ENCODE measurements around the gene RAX2.

DNA sequence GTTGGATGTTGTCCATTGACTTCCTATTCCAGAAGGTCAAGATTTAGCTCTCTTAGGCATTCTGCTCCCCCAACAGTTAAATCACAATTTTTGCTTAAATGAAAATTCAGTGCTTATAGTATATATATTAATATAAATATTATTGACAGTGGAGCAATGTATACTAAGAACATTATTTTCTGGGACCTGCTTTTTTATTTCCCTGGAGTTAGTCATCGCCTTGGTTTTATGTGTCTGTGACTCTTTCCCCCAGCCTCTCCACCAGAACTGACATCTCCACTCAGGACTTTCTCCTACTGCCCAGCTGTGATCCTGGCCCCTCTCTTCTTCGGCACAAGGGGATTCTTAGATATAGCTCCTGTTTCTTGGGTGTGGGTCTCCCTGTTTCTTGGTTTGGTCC lies 24.3 kb upstream of the RAX2 start:
- no peak for TF ChIP-seq SNRNP70 (optimal IDR thresholded peaks at IDR 0.05; ENCODE audit: low read depth, low read length)
- TF ChIP-seq, protein P1, sequence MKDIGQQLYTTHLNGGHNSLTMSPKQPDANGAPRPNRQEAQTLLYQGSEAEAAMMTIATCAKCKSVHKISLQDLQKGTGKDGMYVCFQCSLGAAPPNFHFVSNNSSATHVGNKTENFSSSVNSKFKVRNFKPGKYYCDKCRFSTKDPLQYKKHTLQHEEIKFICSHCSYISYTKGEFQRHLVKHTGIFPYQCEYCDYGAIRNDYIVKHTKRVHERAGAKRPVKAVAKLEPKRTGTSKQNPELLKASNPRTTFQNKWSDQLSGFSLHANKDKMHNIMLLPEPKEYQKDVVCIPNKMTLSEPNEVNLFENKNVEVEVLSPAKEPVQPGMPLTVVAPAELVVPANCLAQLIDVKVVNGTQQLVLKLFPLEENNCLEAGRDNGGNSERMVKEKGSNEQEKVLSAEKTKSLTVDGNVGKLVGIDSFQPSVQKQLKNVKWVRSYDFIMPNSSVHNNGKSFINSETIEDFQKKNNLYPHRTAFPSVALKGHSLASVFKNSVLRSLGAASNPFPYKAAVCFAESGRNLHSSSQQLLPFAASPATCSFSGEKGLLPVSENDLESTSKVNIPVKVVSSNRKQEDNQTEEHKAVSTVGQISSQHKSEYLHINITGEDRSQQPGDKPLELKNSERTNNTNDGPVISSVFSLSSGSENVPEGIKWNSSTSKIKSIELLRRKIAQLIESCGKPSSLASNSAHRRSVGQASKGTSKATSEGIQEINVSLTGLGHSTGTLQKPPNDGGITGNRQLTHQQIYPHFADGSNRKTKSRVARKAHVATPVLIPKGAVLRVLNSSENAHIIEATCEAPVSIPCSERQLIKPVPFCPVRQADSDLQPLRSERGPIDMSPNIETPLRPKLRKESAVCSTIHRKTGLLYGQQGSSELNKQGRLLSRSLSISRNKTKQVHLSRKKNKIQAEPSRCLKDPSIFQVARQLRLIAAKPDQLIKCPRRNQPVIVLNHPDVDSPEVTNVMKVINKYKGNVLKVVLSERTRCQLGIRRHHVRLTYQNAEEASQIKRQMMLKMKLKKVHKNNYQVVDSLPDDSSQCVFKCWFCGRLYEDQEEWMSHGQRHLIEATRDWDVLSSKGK (CRISPR knock-in tag; IDR thresholded peaks at IDR 0.05): no peak
- TF ChIP-seq EZH2 (IDR thresholded peaks at IDR 0.05; ENCODE audit: borderline replicate concordance, low read depth, low read length): no peak
- no peak for TF ChIP-seq MAFF (IDR thresholded peaks at IDR 0.05; ENCODE audit: low read length)
- no peak for TF ChIP-seq POLR3A (IDR thresholded peaks at IDR 0.05; ENCODE audit: borderline replicate concordance, extremely low read depth, insufficient read depth, insufficient read length)
- TF ChIP-seq HNRNPK (IDR thresholded peaks at IDR 0.05; ENCODE audit: low read depth, low read length, poor library complexity, severe bottlenecking): no peak
- no peak for TF ChIP-seq E4F1 (CRISPR knock-in tag; IDR thresholded peaks at IDR 0.05; ENCODE audit: borderline replicate concordance)
- no peak for TF ChIP-seq MAFG (tag; conservative IDR thresholded peaks at IDR 0.05)
- TF ChIP-seq ZNF655 (CRISPR knock-in tag; IDR thresholded peaks at IDR 0.05): no peak
- TF ChIP-seq, protein P2, sequence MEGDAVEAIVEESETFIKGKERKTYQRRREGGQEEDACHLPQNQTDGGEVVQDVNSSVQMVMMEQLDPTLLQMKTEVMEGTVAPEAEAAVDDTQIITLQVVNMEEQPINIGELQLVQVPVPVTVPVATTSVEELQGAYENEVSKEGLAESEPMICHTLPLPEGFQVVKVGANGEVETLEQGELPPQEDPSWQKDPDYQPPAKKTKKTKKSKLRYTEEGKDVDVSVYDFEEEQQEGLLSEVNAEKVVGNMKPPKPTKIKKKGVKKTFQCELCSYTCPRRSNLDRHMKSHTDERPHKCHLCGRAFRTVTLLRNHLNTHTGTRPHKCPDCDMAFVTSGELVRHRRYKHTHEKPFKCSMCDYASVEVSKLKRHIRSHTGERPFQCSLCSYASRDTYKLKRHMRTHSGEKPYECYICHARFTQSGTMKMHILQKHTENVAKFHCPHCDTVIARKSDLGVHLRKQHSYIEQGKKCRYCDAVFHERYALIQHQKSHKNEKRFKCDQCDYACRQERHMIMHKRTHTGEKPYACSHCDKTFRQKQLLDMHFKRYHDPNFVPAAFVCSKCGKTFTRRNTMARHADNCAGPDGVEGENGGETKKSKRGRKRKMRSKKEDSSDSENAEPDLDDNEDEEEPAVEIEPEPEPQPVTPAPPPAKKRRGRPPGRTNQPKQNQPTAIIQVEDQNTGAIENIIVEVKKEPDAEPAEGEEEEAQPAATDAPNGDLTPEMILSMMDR (IDR thresholded peaks at IDR 0.05 in 2 of 3, conservative IDR thresholded peaks at IDR 0.05 in 1 of 3; ENCODE audit: insufficient read depth in 2 of 3, low read depth in 1 of 3, low read length in 3 of 3): no peak
- no peak for TF ChIP-seq BHLHE40 (IDR thresholded peaks at IDR 0.05; ENCODE audit: low read length)
- no peak for TF ChIP-seq PHF20 (IDR thresholded peaks at IDR 0.05; ENCODE audit: partially characterized antibody)

Measured in K562 (cell line).